Renal cortical epithelial cell (primary cell): ENCODE measurements around the gene CCDC171. TPM values are rescaled to one million over a fixed set of nuclear protein-coding genes. Genes with fewer than 3 reads are reported as not detected.
"Not testable (repeated sequence)": the region's sequence is repeated elsewhere in the genome, so short reads cannot be mapped to it uniquely, and the experiment has no call there.

Experiments used
- DNase-seq: peaks from one replicate; pipeline ENCODE4 v3.0.0-alpha.2; 2011; ENCODE audit warnings: low read depth
- total RNA-seq: library from RNA; depleted of rRNA; stranded (reverse); fragments of >200 nt; gene quantifications from 2 replicates; pipeline ENCODE4 v1.2.3, GENCODE V29; 2014

Gene CCDC171
- total RNA-seq, 1 donor from 2014 or later: 3.4 TPM

- DNase-seq: no peak
These were observed 670 bp downstream of the CCDC171 start for GRCh38 chr9:15553528-15553898.

- DNase-seq: no peak
These were observed 17.9 kb downstream of the CCDC171 start for GRCh38 chr9:15570769-15571168.

DNA sequence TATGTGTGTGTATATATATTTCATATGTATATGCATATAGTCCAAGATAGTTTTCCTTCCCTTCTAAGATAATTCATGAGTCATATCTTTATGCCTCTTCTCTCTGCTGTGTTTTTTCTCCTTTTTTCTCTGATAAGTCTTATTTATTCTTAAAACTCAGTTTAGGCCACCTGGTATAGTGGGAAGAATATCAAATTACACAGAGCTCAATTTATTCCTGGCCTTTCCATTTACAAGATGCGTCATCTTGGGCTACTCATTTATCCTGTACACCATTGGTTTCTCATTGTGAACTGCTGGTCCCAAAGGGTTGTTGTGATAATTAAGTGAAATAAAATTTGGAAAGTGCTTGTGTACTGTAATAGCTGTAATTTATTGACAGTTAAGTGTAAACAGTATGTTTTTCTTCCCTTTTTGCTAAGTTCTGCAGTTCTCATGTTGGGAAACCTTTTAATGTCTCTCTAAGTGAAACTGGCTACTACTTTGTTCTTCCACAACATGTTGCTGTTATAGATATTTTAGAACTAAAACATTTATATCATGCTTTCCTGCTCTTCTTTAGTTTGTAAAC lies 19.4 kb downstream of the CCDC171 start:
- no peak for DNase-seq

DNA sequence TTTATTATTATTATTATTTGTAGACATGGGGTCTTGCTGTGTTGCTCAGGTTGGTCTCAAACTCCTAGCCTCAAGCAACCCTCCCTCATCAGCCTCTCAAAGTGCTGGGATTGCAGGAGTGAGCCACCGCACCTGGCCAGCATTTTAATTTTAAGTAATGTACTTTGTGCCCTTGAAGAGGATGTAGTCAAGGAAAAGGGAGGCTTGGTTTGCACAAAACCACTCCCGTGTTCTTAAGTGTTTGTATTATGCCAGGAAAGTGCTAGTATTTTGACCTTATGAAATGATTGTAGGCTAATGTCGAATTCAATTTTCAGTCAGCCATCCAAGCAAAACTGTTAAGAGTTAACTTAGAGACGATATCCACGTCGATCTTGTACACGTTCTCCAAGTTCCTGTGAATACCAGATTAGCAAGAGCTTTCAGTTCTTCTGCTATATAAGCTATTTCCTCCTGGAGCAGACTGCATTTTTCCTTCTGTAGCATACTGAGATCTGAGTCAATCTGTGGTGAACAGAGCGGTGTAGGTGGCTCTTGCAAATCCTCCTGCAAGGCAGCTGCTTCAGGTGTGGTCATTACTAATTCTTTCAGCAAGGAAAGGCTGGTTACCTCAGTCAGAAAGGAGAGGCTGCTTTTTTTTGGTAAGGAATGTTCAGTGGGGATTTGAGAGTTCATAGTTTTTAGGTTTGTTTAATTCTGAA lies 23.7 kb downstream of the CCDC171 start:
- DNase-seq: peak; percentile 28

DNA sequence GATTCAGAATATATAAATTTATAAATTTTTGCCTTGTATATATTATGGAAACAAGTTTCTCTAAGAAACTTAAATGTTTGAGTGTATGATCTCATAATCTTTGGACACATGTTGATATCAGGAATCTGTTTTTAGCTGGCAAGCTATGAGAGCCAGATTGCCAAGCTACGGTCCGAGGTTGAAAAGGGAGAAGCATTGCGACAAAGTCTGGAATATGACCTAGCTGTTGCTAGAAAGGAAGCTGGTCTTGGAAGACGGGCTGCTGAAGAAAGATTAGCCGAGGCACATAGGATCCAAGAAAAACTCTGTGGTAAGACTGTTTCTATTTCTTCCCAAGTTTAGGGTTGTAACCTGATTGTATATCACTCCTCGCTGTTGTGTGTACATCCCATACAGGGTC lies 25.9 kb downstream of the CCDC171 start:
- no peak for DNase-seq

GRCh38 chr9:15584379-15584778 lies 31.5 kb downstream of the CCDC171 start:
- DNase-seq: no peak

DNA sequence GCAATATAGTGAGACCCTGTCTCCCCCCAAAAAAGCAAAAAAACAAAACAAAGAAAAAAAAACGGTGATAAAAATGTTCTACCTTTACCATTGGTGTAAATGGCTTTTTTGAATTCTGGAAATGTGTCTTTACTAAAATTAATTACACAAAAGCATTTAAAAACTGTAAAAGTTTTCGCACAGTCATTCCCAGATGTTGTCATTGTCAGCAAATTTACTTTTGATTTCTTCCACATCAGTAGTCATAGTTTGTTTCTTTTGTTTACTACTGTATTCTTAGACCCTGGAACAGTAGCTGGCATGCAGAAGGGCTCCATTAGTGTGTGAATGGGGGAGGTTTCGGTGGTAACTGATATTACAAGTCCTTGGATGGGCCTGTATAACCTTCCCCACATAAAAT lies 39.5 kb downstream of the CCDC171 start:
- DNase-seq: no peak

DNA sequence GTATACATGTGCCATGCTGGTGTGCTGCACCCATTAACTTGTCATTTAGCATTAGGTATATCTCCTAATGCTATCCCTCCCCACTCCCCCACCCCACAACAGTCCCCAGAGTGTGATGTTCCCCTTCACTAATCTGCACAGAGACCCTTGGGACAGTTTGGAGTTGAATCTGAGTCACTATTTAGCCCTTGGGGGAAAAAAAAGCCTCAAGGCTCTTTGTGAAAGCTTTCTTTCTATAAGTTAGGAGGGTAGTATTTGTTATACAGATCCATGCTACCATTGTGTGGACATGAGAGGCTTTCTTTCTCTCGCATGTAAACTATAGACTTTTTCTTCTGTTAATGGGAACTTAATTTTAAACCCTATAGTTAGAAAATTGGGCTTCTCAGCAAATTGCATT lies 40.1 kb downstream of the CCDC171 start:
- DNase-seq: not testable (repeated sequence)

DNA sequence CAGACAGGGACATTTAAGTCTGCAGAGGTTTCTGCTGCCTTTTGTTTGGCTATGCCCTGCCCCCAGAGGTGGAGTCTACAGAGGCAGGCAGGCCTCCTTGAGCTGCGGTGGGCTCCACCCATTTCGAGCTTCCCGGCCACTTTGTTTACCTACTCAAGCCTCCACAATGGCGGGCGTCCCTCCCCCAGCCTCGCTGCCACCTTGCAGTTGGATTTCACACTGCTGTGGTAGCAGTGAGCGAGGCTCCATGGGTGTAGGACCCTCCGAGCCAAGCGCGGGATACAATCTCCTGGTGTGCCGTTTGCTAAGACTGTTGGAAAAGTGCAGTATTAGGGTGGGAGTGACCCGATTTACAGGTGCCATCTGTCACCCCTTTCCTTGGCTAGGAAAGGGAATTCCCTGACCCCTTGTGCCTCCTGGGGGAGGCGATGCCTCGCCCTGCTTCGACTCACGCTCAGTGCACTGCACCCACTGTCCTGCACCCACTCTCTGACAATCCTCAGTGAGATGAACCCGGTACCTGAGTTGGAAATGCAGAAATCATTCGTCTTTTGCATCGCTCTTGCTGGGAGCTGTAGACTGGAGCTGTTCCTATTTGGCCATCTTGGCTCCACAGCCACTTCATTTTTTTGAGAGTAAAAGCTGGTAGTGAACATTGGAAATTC lies 48.0 kb downstream of the CCDC171 start:
- DNase-seq: not testable (repeated sequence)

GRCh38 chr9:15606643-15607472 lies 54.0 kb downstream of the CCDC171 start:
- DNase-seq: peak; percentile 41

DNA sequence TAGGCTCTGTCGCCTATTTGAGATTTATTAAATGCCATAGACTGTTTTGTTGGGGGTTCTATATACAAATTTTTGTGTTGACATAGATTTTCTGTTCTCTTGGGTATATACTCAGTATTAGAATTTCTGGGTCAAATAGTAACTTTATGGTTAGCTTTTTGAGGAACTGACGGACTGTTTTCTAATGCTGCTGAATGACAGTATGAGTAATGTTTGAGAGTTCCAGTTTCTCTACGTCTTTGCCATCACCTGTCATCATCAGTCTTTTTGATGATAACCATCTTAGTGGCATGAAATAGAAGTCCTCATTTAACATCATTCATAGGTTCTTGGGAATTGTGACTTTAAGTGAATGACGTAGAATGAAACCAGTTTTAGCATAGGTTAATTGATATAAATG lies 60.1 kb downstream of the CCDC171 start:
- no peak for DNase-seq

DNA sequence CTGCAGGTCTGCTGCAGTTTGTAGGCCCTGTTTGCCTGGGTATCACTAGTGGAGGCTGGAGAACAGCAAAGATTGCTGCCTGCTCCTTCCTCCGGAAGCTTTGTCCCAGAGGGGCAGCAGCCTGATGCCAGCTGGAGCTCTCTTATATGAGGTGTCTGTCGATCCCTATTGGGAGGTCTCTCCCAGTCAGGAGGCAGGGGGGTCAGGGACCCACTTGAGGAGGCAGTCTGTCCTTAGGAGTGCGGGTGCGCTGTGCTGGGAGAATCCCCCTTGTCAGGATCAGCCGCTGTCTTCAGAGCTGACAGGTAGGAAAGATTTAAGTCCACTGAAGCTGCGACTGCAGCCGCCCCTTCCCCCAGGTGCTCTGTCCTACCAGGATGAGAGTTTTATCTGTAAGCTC lies 64.9 kb downstream of the CCDC171 start:
- no peak for DNase-seq

DNA sequence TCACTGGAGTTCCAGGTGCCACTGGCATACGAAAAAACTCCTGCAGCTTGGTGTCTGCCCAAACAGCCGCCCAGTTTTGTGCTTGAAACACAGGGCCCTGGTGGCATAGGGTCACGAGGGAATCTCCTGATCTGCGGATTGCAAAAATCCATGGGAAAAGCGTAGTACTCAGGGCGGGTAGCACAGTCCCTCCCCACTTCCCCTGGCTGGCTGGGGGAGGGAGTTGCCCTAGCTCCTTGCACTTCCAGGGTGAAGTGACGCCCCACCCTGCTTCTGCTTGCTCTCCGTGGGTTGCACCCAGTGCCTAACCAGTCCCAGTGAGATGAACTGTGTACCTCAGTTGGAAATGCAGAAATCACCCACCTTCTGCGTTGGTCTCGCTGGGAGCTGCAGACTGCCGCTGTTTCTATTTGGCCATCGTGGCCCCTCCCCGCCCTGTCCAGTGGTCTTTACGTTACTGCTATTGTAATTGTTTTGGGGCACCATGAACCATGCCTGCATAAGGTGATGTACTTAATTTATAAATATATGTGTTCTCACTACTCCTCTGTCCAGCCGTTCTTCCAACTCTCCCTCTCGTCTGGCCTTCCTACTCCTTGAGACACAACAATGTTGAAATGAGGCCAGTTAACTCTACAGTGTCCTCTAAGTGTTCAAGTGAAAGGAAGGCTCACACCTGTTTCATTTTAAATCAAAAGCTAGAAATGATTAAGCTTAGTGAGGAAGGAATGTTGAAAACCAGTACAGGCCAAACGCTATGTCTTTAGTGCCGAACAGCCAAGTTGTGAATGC lies 65.9 kb downstream of the CCDC171 start:
- DNase-seq: no peak

- DNase-seq: peak; percentile 61
These were observed 69.6 kb downstream of the CCDC171 start for GRCh38 chr9:15622318-15622971.

DNA sequence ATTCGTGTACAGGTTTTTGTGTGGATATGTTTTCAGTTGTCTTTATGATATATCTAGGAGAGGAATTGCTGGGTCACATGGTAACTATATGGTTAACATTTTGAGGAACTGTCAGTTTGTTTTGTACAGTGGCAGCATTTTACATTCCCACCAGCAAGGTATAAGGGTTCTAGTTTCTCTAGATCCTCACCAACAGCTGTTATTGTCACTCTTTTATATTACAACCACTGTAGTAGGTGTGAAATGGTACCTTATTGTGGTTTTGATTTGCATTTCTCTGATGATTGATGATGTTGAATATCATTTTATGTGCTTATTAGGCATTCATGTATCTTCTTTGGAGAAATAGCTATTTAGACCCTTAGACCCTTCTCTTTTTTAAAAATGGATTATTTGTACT lies 82.9 kb downstream of the CCDC171 start:
- DNase-seq: no peak

DNA sequence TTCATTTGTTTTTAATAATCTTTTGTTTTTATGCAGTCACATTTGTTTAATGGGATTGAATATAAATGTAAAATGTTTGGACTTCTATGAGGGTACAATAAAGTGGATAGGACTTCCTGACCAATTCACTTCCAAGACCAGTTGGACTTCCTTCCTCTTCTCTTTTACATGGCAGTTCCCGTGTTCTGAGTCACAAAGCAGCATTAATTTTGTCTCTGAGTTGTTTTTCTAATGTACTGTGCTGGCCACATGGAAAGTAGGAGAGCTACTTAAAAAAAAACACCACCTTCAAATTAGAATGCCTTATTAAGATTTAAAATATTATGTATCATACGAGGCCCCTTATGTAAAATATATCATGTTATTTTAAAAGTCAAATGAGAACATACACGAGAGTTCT lies 87.3 kb downstream of the CCDC171 start:
- DNase-seq: peak; percentile 14

- DNase-seq: no peak
These were observed 88.4 kb downstream of the CCDC171 start for GRCh38 chr9:15641291-15641690.

DNA sequence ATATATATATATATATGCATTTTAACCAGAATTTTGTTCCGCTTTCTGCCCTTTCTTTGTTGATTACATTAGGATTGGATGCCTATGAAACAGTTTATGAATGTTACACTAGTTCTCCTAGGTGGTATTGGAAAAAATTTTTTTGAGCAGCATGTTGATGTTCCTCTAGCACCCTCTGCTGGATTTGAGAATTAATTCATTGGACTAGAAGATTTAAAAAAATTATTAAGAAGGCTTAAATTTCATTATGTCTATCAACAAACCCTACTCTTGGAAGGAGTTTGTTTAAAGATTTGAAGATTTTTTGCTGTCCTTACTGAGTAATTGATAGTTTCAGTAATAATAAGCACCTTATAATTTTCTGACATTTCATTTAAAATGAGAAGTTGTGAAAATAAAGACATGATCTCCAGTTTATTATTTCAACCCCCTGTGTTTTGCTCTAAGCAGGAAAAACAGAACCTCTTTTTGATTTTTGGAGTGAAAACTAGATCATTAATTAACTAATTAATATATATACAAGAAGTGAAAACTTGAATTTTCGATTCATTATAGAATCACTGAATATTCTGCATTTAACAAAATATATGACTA lies 89.6 kb downstream of the CCDC171 start:
- peak; percentile 63 for DNase-seq

GRCh38 chr9:15670246-15670645 lies 117.4 kb downstream of the CCDC171 start:
- DNase-seq: no peak

DNA sequence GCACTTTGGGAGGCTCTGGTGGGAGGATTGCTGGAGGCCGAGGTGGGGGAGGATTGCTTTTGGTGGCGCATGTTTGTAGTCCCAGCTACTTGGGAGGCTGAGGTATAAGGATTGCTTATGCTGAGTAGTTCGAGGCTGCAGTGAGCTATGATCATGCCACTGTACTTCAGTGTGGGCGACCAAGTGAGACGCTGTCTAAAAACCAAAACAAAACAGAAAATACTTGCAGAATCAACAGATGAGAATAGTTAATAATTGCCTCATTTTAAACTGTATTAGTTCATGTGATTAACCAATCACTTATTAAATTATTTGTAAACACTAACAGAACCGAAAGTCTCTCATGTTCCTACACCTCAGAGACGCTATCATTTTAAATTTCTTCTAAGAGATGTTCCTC lies 118.1 kb downstream of the CCDC171 start:
- peak; percentile 29 for DNase-seq

DNA sequence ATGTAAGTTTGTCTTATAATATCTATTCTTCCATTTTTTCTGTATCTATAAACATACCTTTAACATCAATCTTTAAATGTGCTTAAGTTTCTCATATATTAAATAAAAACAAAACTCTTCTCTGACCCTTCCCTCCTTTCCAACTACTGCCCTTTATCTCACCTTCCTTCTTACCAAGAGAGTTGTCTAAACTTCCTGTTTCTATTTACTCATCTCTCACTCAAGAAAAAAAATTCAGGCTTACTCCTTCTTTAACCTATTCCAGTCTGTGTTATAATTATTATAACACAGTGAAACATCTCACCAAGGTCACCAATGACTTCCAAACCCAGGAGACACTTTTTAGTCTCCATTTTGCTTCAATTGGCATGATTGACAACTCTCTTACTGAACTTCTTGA lies 140.9 kb downstream of the CCDC171 start:
- DNase-seq: no peak
